HepG2 (cell line): ENCODE measurements around the gene CBLN3. TPM values are rescaled to one million over a fixed set of nuclear protein-coding genes. Genes with fewer than 3 reads are reported as not detected.

Experiments
- ATAC-seq: fragments of 200-7000 bp; cut with Tn5 transposase; 3 replicates; pipeline ENCODE4 v1.9.1; 2020; ENCODE audit warnings: mild to moderate bottlenecking, moderate library complexity
- BruUV-seq: library from RNA; stranded (reverse); fragments of 400-500 nt; replicated peaks from 2 replicates; lab custom pipeline; 2021; lab: Mats Ljungman, UMichigan
- CTCF ChIA-PET: fragments of 300-600 bp; formaldehyde crosslinking; extraction: SDS; loops from one replicate; lab custom pipeline; 2021; ENCODE audit warnings: low total read pairs, inconsistent platforms, low intra/inter-chr PET ratio; lab: Yijun Ruan, JAX
- POLR2A ChIA-PET: fragments of 350-600 bp; sonication (Branson Sonifier 250); formaldehyde crosslinking; loops from one replicate; lab custom pipeline; 2020; ENCODE audit warnings: antibody characterized with exemption, inconsistent platforms; lab: Yijun Ruan, JAX
- DNase-seq: peaks from one replicate; pipeline ENCODE4 v3.0.0-alpha.2; 2015; ENCODE audit warnings: low spot score
- FAIRE-seq: peaks from 3 replicates; lab custom pipeline; 2011; peaks lifted over from hg19 to GRCh38; lab: Jason Lieb, UNC
- H2AFZ ChIP-seq: one replicate; pipeline ENCODE4 v1.6.1; 2011; ENCODE audit warnings: low read length, inconsistent platforms
- H3K27ac ChIP-seq: fragments of 300-600 bp; 3 replicates; pipeline ENCODE4 v1.8.0; 2011; ENCODE audit warnings: mixed run types, mild to moderate bottlenecking, mixed read lengths, low read length, inconsistent platforms; ENCODE audit not compliant: insufficient read depth; ENCODE audit errors: extremely low read length
- H3K27me3 ChIP-seq, 2 experiments: fragments of 200-600 bp in 1 of 2; 2 replicates in 1 of 2; 3 replicates in 1 of 2; pipeline versions ENCODE4 v1.6.0 to v1.8.0; 2011; ENCODE audit warnings: low read length in 2 of 2, mild to moderate bottlenecking in 2 of 2, moderate library complexity in 2 of 2, inconsistent platforms in 1 of 2; ENCODE audit not compliant: insufficient read depth in 2 of 2, control insufficient read depth in 1 of 2
- H3K36me3 ChIP-seq, 2 experiments: fragments of 200-600 bp in 1 of 2; replicated peaks in 1 of 2; 2 replicates in 1 of 2; 3 replicates in 1 of 2; pipeline versions ENCODE4 v1.5.1 to v1.8.0; 2011; ENCODE audit warnings: low read length in 2 of 2, inconsistent platforms in 1 of 2; ENCODE audit not compliant: insufficient read depth in 2 of 2, control insufficient read depth in 1 of 2
- H3K4me1 ChIP-seq: 2 replicates; pipeline ENCODE4 v1.5.1; 2012; ENCODE audit warnings: low read length, inconsistent platforms; ENCODE audit not compliant: insufficient read depth
- H3K4me2 ChIP-seq: 2 replicates; pipeline ENCODE4 v1.6.0; 2011; ENCODE audit warnings: low read depth, low read length, inconsistent platforms
- H3K4me3 ChIP-seq, 3 experiments: fragments of 200-600 bp in 1 of 3; sonication (generic), shearing (Covaris generic) in 1 of 3; replicated peaks in 1 of 3; 2 replicates each; pipeline ENCODE4 v1.5.1; 2011 to 2016; ENCODE audit warnings: low read length in 3 of 3, inconsistent platforms in 2 of 3, low read depth in 2 of 3, mild to moderate bottlenecking in 2 of 3, control low read depth in 1 of 3, mixed read lengths in 1 of 3; ENCODE audit not compliant: insufficient read depth in 1 of 3
- H3K79me2 ChIP-seq: one replicate; pipeline ENCODE4 v1.6.1; 2011; ENCODE audit warnings: low read length, inconsistent platforms; ENCODE audit not compliant: insufficient read depth
- H3K9ac ChIP-seq: 2 replicates; pipeline ENCODE4 v1.6.0; 2011; ENCODE audit warnings: mild to moderate bottlenecking, low read depth, low read length, inconsistent platforms; ENCODE audit not compliant: insufficient read depth
- H3K9me3 ChIP-seq: 2 replicates; pipeline ENCODE4 v1.5.1; 2012; ENCODE audit warnings: mild to moderate bottlenecking, low read length
- H4K20me1 ChIP-seq: 2 replicates; pipeline ENCODE4 v1.6.0; 2011; ENCODE audit warnings: inconsistent platforms, mild to moderate bottlenecking, low read length, moderate library complexity; ENCODE audit not compliant: insufficient read depth
- ARNT ChIP-seq: fragments of 450-650 bp; IDR thresholded peaks from 2 replicates; pipeline ENCODE4 v1.6.1; 2017
- CCAR2 ChIP-seq: fragments of 200-400 bp; formaldehyde crosslinking; optimal IDR thresholded peaks from 2 replicates; pipeline ENCODE3; 2018; ENCODE audit warnings: low read depth, mild to moderate bottlenecking, low read length, moderate library complexity
- HOXD1 ChIP-seq: sonication (generic); formaldehyde crosslinking; IDR thresholded peaks from 2 replicates; pipeline ENCODE4 v1.5.0; 2020; ENCODE audit warnings: missing genetic modification reagents
- MLLT10 ChIP-seq: sonication (generic); formaldehyde crosslinking; IDR thresholded peaks from 2 replicates; pipeline ENCODE4 v1.4.0; 2020; ENCODE audit warnings: missing genetic modification reagents
- MXD4 ChIP-seq: IDR thresholded peaks from 2 replicates; pipeline ENCODE4 v1.6.1; 2016; ENCODE audit warnings: mild to moderate bottlenecking, missing biosample characterization, missing genetic modification reagents
- NFATC3 ChIP-seq: sonication (generic); formaldehyde crosslinking; IDR thresholded peaks from 2 replicates; pipeline ENCODE4 v1.5.1; 2020; ENCODE audit warnings: mild to moderate bottlenecking, missing genetic modification reagents
- TRIM24 ChIP-seq: sonication (generic); formaldehyde crosslinking; IDR thresholded peaks from 2 replicates; pipeline ENCODE4 v1.8.0; 2022; ENCODE audit warnings: mild to moderate bottlenecking, missing genetic modification reagents
- ZNF10 ChIP-seq: sonication (generic); formaldehyde crosslinking; IDR thresholded peaks from 2 replicates; pipeline ENCODE4 v1.4.0; 2020; ENCODE audit warnings: mild to moderate bottlenecking, low read depth, missing genetic modification reagents, borderline replicate concordance
- ZNF501 ChIP-seq: sonication (generic); formaldehyde crosslinking; IDR thresholded peaks from 2 replicates; pipeline ENCODE4 v1.5.1; 2020; ENCODE audit warnings: mild to moderate bottlenecking, moderate library complexity, missing genetic modification reagents
- ZNF550 ChIP-seq: sonication (generic); formaldehyde crosslinking; IDR thresholded peaks from 2 replicates; pipeline ENCODE4 v1.4.0; 2020; ENCODE audit warnings: mild to moderate bottlenecking, missing genetic modification reagents, borderline replicate concordance
- ZNF589 ChIP-seq: sonication (generic); formaldehyde crosslinking; conservative IDR thresholded peaks from 2 replicates; pipeline ENCODE4 v1.8.0; 2022; ENCODE audit warnings: mild to moderate bottlenecking, moderate library complexity, missing genetic modification reagents
- ZNF720 ChIP-seq: sonication (generic); formaldehyde crosslinking; IDR thresholded peaks from 2 replicates; pipeline ENCODE4 v1.4.0; 2020; ENCODE audit warnings: missing genetic modification reagents
- WGBS: methylation state at CpG from one replicate; pipeline ENCODE4 v1.1.6; 2017; ENCODE audit warnings: low lambda C conversion rate; 5-methylcytosine and 5-hydroxymethylcytosine counted together
- in situ Hi-C: cut with HindIII; loops from 2 replicates; pipeline ENCODE4 v1.10.0; 2017; ENCODE audit warnings: low pct_unique_long_range_greater_than_20kb; ENCODE audit not compliant: extremely low pct_ligation_motif_present
- intact Hi-C: fragments of 100-400 bp; cut with micrococcal nuclease; formaldehyde crosslinking; loops from one replicate; pipeline ENCODE4 v1.10.0; 2022; ENCODE audit not compliant: unreplicated experiment
- polyA plus RNA-seq, 8 experiments: library from polyadenylated mRNA; depleted of rRNA in 3 of 8; stranded (reverse) in 7 of 8; unstranded in 1 of 8; fragments of >200 nt; fragmentation: Illumina TruSeq in 4 of 8; extraction: Trizol in 4 of 8; gene quantifications; 2 replicates each; pipeline versions ENCODE4 v1.2.1 to v1.2.3, GENCODE V29; 2011 to 2016; ENCODE audit warnings: low read depth in 4 of 8, missing spikeins in 1 of 8, mixed read lengths in 1 of 8; ENCODE audit not compliant: insufficient read depth in 1 of 8
- total RNA-seq, 5 experiments: library from RNA; depleted of rRNA; stranded (reverse); fragments of >200 nt; fragmentation: Illumina TruSeq; extraction: Trizol; gene quantifications; 2 replicates each; pipeline ENCODE4 v1.2.3, GENCODE V29; 2016; ENCODE audit warnings: low read depth in 1 of 5
- TF ChIP-seq, protein P1 (sequence below): sonication (generic); formaldehyde crosslinking; IDR thresholded peaks from 2 replicates; pipeline ENCODE4 v1.8.0; 2022; ENCODE audit warnings: mild to moderate bottlenecking, missing genetic modification reagents, moderate library complexity
- TF ChIP-seq, protein P2 (sequence below): sonication (generic); formaldehyde crosslinking; IDR thresholded peaks from 2 replicates; pipeline ENCODE4 v1.8.0; 2022; ENCODE audit warnings: missing genetic modification reagents, mild to moderate bottlenecking, borderline replicate concordance
- TF ChIP-seq, protein P3 (sequence below): IDR thresholded peaks from 2 replicates; pipeline ENCODE4 v1.6.1; 2016
- TF ChIP-seq, protein P4 (sequence below): sonication (generic); formaldehyde crosslinking; IDR thresholded peaks from 2 replicates; pipeline ENCODE4 v1.4.0; 2020; ENCODE audit warnings: missing genetic modification reagents, low read depth, mild to moderate bottlenecking, borderline replicate concordance

The CBLN3 gene
- total and polyA plus RNA-seq, 2 of the 13 experiments (the other 11 are each of a cell fraction or from before 2014, with no cell fraction given), result 0.66 to 0.98 TPM

DNA sequence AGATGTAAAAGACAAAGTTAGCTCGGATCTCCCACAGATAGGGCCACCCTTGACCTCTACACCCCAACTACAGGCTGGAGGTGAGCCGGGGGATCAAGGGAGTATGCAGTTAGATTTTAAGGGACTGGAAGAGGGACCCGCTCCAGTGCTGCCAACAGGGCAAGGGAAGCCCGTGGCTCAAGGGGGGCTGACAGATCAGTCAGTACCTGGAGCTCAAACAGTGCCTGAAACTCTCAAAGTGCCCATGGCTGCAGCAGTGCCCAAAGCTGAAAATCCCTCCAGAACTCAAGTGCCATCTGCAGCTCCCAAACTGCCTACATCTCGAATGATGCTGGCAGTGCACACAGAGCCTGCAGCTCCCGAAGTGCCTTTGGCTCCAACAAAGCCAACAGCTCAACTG lies 20.3 kb downstream of the CBLN3 start:
- Histone ChIP-seq H3K9ac (no peak overlapping the region), H4K20me1 (no peaks in the 10 kb centered on the region), H3K27me3 (peaks cover 0 to 2% of the 10 kb centered on the region in 2 experiments; a peak in 1 of 5 replicates), H3K36me3 (no peaks in the 10 kb centered on the region), H3K4me2 (no peak overlapping the region), H3K27ac (no peak overlapping the region), H3K79me2 (no peaks in the 10 kb centered on the region), H3K4me1 (no peaks in the 10 kb centered on the region), H2AFZ (no peak overlapping the region), H3K4me3 (no peak overlapping the region), H3K9me3 (no peaks in the 10 kb centered on the region)
- FAIRE-seq, result no peak
- TF ChIP-seq ZNF10 (CRISPR knock-in tag), result no peak
- no peak for TF ChIP-seq ZNF550 (CRISPR knock-in tag)
- no peak for TF ChIP-seq MXD4 (CRISPR knock-in tag)
- no peak for TF ChIP-seq MLLT10
- no peak for TF ChIP-seq HOXD1
- no peak for TF ChIP-seq NFATC3
- no peak for TF ChIP-seq ARNT
- TF ChIP-seq, protein P1, sequence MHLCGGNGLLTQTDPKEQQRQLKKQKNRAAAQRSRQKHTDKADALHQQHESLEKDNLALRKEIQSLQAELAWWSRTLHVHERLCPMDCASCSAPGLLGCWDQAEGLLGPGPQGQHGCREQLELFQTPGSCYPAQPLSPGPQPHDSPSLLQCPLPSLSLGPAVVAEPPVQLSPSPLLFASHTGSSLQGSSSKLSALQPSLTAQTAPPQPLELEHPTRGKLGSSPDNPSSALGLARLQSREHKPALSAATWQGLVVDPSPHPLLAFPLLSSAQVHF (CRISPR knock-in tag), result no peak
- TF ChIP-seq TRIM24, result no peak
- TF ChIP-seq ZNF589 (CRISPR knock-in tag), result no peak
- TF ChIP-seq, protein P2, sequence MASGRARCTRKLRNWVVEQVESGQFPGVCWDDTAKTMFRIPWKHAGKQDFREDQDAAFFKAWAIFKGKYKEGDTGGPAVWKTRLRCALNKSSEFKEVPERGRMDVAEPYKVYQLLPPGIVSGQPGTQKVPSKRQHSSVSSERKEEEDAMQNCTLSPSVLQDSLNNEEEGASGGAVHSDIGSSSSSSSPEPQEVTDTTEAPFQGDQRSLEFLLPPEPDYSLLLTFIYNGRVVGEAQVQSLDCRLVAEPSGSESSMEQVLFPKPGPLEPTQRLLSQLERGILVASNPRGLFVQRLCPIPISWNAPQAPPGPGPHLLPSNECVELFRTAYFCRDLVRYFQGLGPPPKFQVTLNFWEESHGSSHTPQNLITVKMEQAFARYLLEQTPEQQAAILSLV (CRISPR knock-in tag), result no peak
- TF ChIP-seq ZNF720 (CRISPR knock-in tag), result no peak
- no peak for TF ChIP-seq CCAR2
- TF ChIP-seq, protein P3, sequence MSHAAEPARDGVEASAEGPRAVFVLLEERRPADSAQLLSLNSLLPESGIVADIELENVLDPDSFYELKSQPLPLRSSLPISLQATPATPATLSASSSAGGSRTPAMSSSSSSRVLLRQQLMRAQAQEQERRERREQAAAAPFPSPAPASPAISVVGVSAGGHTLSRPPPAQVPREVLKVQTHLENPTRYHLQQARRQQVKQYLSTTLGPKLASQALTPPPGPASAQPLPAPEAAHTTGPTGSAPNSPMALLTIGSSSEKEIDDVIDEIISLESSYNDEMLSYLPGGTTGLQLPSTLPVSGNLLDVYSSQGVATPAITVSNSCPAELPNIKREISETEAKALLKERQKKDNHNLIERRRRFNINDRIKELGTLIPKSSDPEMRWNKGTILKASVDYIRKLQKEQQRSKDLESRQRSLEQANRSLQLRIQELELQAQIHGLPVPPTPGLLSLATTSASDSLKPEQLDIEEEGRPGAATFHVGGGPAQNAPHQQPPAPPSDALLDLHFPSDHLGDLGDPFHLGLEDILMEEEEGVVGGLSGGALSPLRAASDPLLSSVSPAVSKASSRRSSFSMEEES (CRISPR knock-in tag), result no peak
- no peak for TF ChIP-seq ZNF501 (CRISPR knock-in tag)
- TF ChIP-seq, protein P4, sequence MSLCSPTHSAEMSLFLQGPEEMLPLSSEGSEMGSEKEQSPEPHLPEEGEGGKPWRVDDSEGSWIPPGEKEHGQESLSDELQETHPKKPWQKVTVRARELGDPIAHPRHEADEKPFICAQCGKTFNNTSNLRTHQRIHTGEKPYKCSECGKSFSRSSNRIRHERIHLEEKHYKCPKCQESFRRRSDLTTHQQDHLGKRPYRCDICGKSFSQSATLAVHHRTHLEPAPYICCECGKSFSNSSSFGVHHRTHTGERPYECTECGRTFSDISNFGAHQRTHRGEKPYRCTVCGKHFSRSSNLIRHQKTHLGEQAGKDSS (CRISPR knock-in tag), result no peak
- BruUV-seq, result no TSS peak
- no peak for ATAC-seq
- WGBS, result 53% methylated on average over 6 of the region's 6 CpGs
- intact Hi-C loops (no loop called here), in situ Hi-C loops (no loop called here)
- ChIA-PET CTCF (no interaction called here), POLR2A (interaction anchor here (0.8 to 2.0 kb wide), 6 partner anchors 9 to 101 kb away, joined by 3 to 8 read pairs (median 5); partner anchors contain the start of genes CBLN3, CIDEB and KHNYN)
- DNase-seq, result no peak
